Measurements from ENCODE around the gene CERS6. TPM values are rescaled to one million over a fixed set of nuclear protein-coding genes. Genes with fewer than 3 reads are reported as not detected.
A peak's percentile ranks its signal among the peaks of the same experiment; 100 is the strongest.

CERS6 gene
- total and polyA plus RNA-seq, 2 donors from 2014 or later: 9.4 to 18.8 TPM

GRCh38 chr2:168796090-168796577, 340.1 kb downstream of the CERS6 start:
- DNase-seq (no peak), FAIRE-seq (no peak)
- no peaks in the 10 kb centered on the region for H3K36me3 ChIP-seq (ENCODE audit: control insufficient read depth in 2 of 3, insufficient read depth in 3 of 3, low read length in 3 of 3)
- peak overlapping the region; percentile 12 to 63 for H3K27ac ChIP-seq (ENCODE audit: low read depth in 2 of 2, low read length in 2 of 2)
- no peak overlapping the region for H3K4me3 ChIP-seq (ENCODE audit: low read length in 3 of 3)
- H3K27me3 ChIP-seq (ENCODE audit: control insufficient read depth, insufficient read depth, low read length): no peaks in the 10 kb centered on the region
- peaks cover 0 to 11% (median 8%) of the 10 kb centered on the region in 3 donors for H3K4me1 ChIP-seq (ENCODE audit: control insufficient read depth in 2 of 3, insufficient read depth in 2 of 3, low read depth in 1 of 3, low read length in 3 of 3)
- TF ChIP-seq CTCF (IDR thresholded peaks at IDR 0.05; ENCODE audit: borderline replicate concordance, extremely low read depth, insufficient read depth): no peak
- H3K9ac ChIP-seq (ENCODE audit: low read length in 3 of 3): no peak overlapping the region
- intact Hi-C loops (cut with DNase I): no loop called here
- no peaks in the 10 kb centered on the region for H3K9me3 ChIP-seq (ENCODE audit: control insufficient read depth in 2 of 3, insufficient read depth in 1 of 3, low read length in 3 of 3)

- no peak overlapping the region for H3K4me3 ChIP-seq (ENCODE audit: low read length in 3 of 3)
- no peak overlapping the region for H3K9ac ChIP-seq (ENCODE audit: low read length in 3 of 3)
- FAIRE-seq (no peak), DNase-seq (peak in 3 of 5 donors; percentile 24 to 81 (median 56))
- no peaks in the 10 kb centered on the region for H3K36me3 ChIP-seq (ENCODE audit: control insufficient read depth in 2 of 3, insufficient read depth in 3 of 3, low read length in 3 of 3)
- TF ChIP-seq CTCF (IDR thresholded peaks at IDR 0.05; ENCODE audit: borderline replicate concordance, extremely low read depth, insufficient read depth): no peak
- no peaks in the 10 kb centered on the region for H3K9me3 ChIP-seq (ENCODE audit: control insufficient read depth in 2 of 3, insufficient read depth in 1 of 3, low read length in 3 of 3)
- peaks cover 0 to 12% (median 8%) of the 10 kb centered on the region in 3 donors for H3K4me1 ChIP-seq (ENCODE audit: control insufficient read depth in 2 of 3, insufficient read depth in 2 of 3, low read depth in 1 of 3, low read length in 3 of 3)
- intact Hi-C loops (cut with DNase I): no loop called here
- peak overlapping the region in 1 of 2 donors; percentile 63 for H3K27ac ChIP-seq (ENCODE audit: low read depth in 2 of 2, low read length in 2 of 2)
- no peaks in the 10 kb centered on the region for H3K27me3 ChIP-seq (ENCODE audit: control insufficient read depth, insufficient read depth, low read length)
These were observed 340.7 kb downstream of the CERS6 start for GRCh38 chr2:168796583-168797285.

GRCh38 chr2:168797286-168797655, 341.2 kb downstream of the CERS6 start:
- H3K4me1 ChIP-seq (ENCODE audit: control insufficient read depth in 2 of 3, insufficient read depth in 2 of 3, low read depth in 1 of 3, low read length in 3 of 3): peaks cover 0 to 16% (median 8%) of the 10 kb centered on the region in 3 donors
- H3K9me3 ChIP-seq (ENCODE audit: control insufficient read depth in 2 of 3, insufficient read depth in 1 of 3, low read length in 3 of 3): no peaks in the 10 kb centered on the region
- DNase-seq (no peak), FAIRE-seq (no peak)
- intact Hi-C loops (cut with DNase I): no loop called here
- no peaks in the 10 kb centered on the region for H3K27me3 ChIP-seq (ENCODE audit: control insufficient read depth, insufficient read depth, low read length)
- no peak for TF ChIP-seq CTCF (IDR thresholded peaks at IDR 0.05; ENCODE audit: borderline replicate concordance, extremely low read depth, insufficient read depth)
- H3K9ac ChIP-seq (ENCODE audit: low read length in 3 of 3): no peak overlapping the region
- no peak overlapping the region for H3K27ac ChIP-seq (ENCODE audit: low read depth in 2 of 2, low read length in 2 of 2)
- H3K4me3 ChIP-seq (ENCODE audit: low read length in 3 of 3): no peak overlapping the region
- no peaks in the 10 kb centered on the region for H3K36me3 ChIP-seq (ENCODE audit: control insufficient read depth in 2 of 3, insufficient read depth in 3 of 3, low read length in 3 of 3)

Measured in kidney (tissue), 14 donors.